HepG2 (cell line): ENCODE results near the gene ONECUT1. TPM values are rescaled to one million over a fixed set of nuclear protein-coding genes. Genes with fewer than 3 reads are reported as not detected.

Experiments
- KDM1A ChIP-seq: IDR thresholded peaks from 2 replicates; pipeline ENCODE4 v1.6.1; 2016; ENCODE audit warnings: missing compliant biosample characterization
- MTF1 ChIP-seq: sonication (generic); formaldehyde crosslinking; IDR thresholded peaks from 2 replicates; pipeline ENCODE4 v1.5.0; 2020; ENCODE audit warnings: missing genetic modification reagents
- NONO ChIP-seq, 2 experiments: fragments of 450-650 bp in 1 of 2; sonication (generic) in 1 of 2; formaldehyde crosslinking in 1 of 2; IDR thresholded peaks in 1 of 2; conservative IDR thresholded peaks in 1 of 2; 2 replicates each; pipeline versions ENCODE4 v1.6.1 to v1.8.0; 2017 to 2022; ENCODE audit warnings: mild to moderate bottlenecking in 1 of 2, missing genetic modification reagents in 1 of 2, moderate library complexity in 1 of 2
- NR2F6 ChIP-seq, 2 experiments: IDR thresholded peaks; 2 replicates each; pipeline ENCODE4 v1.6.1; 2016; ENCODE audit warnings: antibody characterized with exemption in 1 of 2, mild to moderate bottlenecking in 1 of 2
- YY1 ChIP-seq: IDR thresholded peaks from 2 replicates; pipeline ENCODE4 v1.6.1; 2011; ENCODE audit warnings: low read length, low read depth, moderate library complexity, mild to moderate bottlenecking; ENCODE audit not compliant: insufficient read depth, insufficient replicate concordance
- ZBTB40 ChIP-seq, 2 experiments: fragments of 450-650 bp in 1 of 2; sonication (generic) in 1 of 2; formaldehyde crosslinking in 1 of 2; IDR thresholded peaks; 2 replicates each; pipeline versions ENCODE4 v1.6.1 to v1.8.0; 2016 to 2022; ENCODE audit warnings: antibody characterized with exemption in 1 of 2, mild to moderate bottlenecking in 1 of 2, missing genetic modification reagents in 1 of 2
- ZC3H13 ChIP-seq: sonication (generic); formaldehyde crosslinking; IDR thresholded peaks from 2 replicates; pipeline ENCODE4 v1.8.1; 2023; ENCODE audit warnings: mild to moderate bottlenecking, missing genetic modification reagents, moderate library complexity
- ZMYM2 ChIP-seq: sonication (generic); formaldehyde crosslinking; IDR thresholded peaks from 2 replicates; pipeline ENCODE4 v1.8.0; 2022; ENCODE audit warnings: mild to moderate bottlenecking, missing genetic modification reagents
- ZNF335 ChIP-seq: sonication (generic); formaldehyde crosslinking; IDR thresholded peaks from 2 replicates; pipeline ENCODE4 v1.4.0; 2020; ENCODE audit warnings: missing genetic modification reagents
- ZNF567 ChIP-seq: sonication (generic); formaldehyde crosslinking; IDR thresholded peaks from 2 replicates; pipeline ENCODE4 v1.8.1; 2023; ENCODE audit warnings: mild to moderate bottlenecking, missing genetic modification reagents, borderline replicate concordance
- ZNF75D ChIP-seq: sonication (generic); formaldehyde crosslinking; IDR thresholded peaks from 2 replicates; pipeline ENCODE4 v1.8.1; 2023; ENCODE audit warnings: missing genetic modification reagents, mild to moderate bottlenecking, borderline replicate concordance
- polyA plus RNA-seq, 8 experiments: library from polyadenylated mRNA; depleted of rRNA in 3 of 8; stranded (reverse) in 7 of 8; unstranded in 1 of 8; fragments of >200 nt; fragmentation: Illumina TruSeq in 4 of 8; extraction: Trizol in 4 of 8; gene quantifications; 2 replicates each; pipeline versions ENCODE4 v1.2.1 to v1.2.3, GENCODE V29; 2011 to 2016; ENCODE audit warnings: low read depth in 4 of 8, missing spikeins in 1 of 8, mixed read lengths in 1 of 8; ENCODE audit not compliant: insufficient read depth in 1 of 8
- total RNA-seq, 5 experiments: library from RNA; depleted of rRNA; stranded (reverse); fragments of >200 nt; fragmentation: Illumina TruSeq; extraction: Trizol; gene quantifications; 2 replicates each; pipeline ENCODE4 v1.2.3, GENCODE V29; 2016; ENCODE audit warnings: low read depth in 1 of 5
- TF ChIP-seq, protein P1 (sequence below): sonication (generic); formaldehyde crosslinking; IDR thresholded peaks from 2 replicates; pipeline ENCODE4 v1.4.0; 2020; ENCODE audit warnings: mild to moderate bottlenecking, missing genetic modification reagents
- TF ChIP-seq, protein P2 (sequence below), 2 experiments: sonication (generic) in 1 of 2; formaldehyde crosslinking in 1 of 2; IDR thresholded peaks; 2 replicates each; pipeline versions ENCODE4 v1.4.0 to v1.6.1; 2016 to 2020; ENCODE audit warnings: borderline replicate concordance in 1 of 2, low read depth in 1 of 2, mild to moderate bottlenecking in 1 of 2, missing genetic modification reagents in 1 of 2

ONECUT1 gene
- total and polyA plus RNA-seq, 2 of the 13 experiments (the other 11 are each of a cell fraction or from before 2014, with no cell fraction given): 3.5 to 9.1 TPM

- no peak for TF ChIP-seq ZBTB40 (IDR thresholded peaks at IDR 0.05)
- TF ChIP-seq ZBTB40 (CRISPR knock-in tag; IDR thresholded peaks at IDR 0.05): 0 out of 2 replicates have a peak, but pooled peaks have one; percentile 14
- peak; percentile 56 for TF ChIP-seq YY1
- TF ChIP-seq NONO (IDR thresholded peaks at IDR 0.05): no peak
- TF ChIP-seq NONO (CRISPR knock-in tag; conservative IDR thresholded peaks at IDR 0.05): peak; percentile 77
- TF ChIP-seq ZC3H13 (CRISPR knock-in tag): peak; percentile 77
- TF ChIP-seq MTF1: no peak
- TF ChIP-seq NR2F6 (IDR thresholded peaks at IDR 0.05): peak; percentile 78
- TF ChIP-seq NR2F6 (CRISPR knock-in tag; IDR thresholded peaks at IDR 0.05): peak; percentile 85
- TF ChIP-seq KDM1A (CRISPR knock-in tag): no peak
- no peak for TF ChIP-seq ZNF335
- TF ChIP-seq ZNF567 (CRISPR knock-in tag): no peak
- TF ChIP-seq ZNF75D (CRISPR knock-in tag): no peak
- TF ChIP-seq, protein P1, sequence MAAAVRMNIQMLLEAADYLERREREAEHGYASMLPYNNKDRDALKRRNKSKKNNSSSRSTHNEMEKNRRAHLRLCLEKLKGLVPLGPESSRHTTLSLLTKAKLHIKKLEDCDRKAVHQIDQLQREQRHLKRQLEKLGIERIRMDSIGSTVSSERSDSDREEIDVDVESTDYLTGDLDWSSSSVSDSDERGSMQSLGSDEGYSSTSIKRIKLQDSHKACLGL (CRISPR knock-in tag): 0 out of 2 replicates have a peak, but pooled peaks have one; percentile 37
- 0 out of 2 replicates have a peak, but pooled peaks have one; percentile 35 for TF ChIP-seq ZMYM2 (CRISPR knock-in tag)
- TF ChIP-seq, protein P2, sequence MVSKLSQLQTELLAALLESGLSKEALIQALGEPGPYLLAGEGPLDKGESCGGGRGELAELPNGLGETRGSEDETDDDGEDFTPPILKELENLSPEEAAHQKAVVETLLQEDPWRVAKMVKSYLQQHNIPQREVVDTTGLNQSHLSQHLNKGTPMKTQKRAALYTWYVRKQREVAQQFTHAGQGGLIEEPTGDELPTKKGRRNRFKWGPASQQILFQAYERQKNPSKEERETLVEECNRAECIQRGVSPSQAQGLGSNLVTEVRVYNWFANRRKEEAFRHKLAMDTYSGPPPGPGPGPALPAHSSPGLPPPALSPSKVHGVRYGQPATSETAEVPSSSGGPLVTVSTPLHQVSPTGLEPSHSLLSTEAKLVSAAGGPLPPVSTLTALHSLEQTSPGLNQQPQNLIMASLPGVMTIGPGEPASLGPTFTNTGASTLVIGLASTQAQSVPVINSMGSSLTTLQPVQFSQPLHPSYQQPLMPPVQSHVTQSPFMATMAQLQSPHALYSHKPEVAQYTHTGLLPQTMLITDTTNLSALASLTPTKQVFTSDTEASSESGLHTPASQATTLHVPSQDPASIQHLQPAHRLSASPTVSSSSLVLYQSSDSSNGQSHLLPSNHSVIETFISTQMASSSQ (IDR thresholded peaks at IDR 0.05; ENCODE audit: low read depth): peak; percentile 46; the same call in 1 of the 2 replicates
- TF ChIP-seq, protein P2 (CRISPR knock-in tag; IDR thresholded peaks at IDR 0.05; ENCODE audit: borderline replicate concordance): peak; percentile 71
Measured at GRCh38 chr15:52786436-52787122, 3.6 kb downstream of the ONECUT1 start (continued).
